Ishikawa (cell line): Measurements from ENCODE around the gene SPAAR.
A peak's percentile ranks its signal among the peaks of the same experiment; 100 is the strongest.

Source experiments
- CEBPB ChIP-seq: IDR thresholded peaks from 2 replicates; pipeline ENCODE4 v1.6.1; 2012
- CREB1 ChIP-seq: IDR thresholded peaks from 2 replicates; pipeline ENCODE4 v1.6.1; 2012; ENCODE audit warnings: low read depth
- EGR1 ChIP-seq: IDR thresholded peaks from 2 replicates; pipeline ENCODE4 v1.6.1; 2012
- EP300 ChIP-seq: IDR thresholded peaks from 2 replicates; pipeline ENCODE4 v1.6.1; 2012; ENCODE audit warnings: borderline replicate concordance
- FOXM1 ChIP-seq: IDR thresholded peaks from 2 replicates; pipeline ENCODE4 v1.6.1; 2012; ENCODE audit warnings: low read depth, borderline replicate concordance
- MAX ChIP-seq: IDR thresholded peaks from 2 replicates; pipeline ENCODE4 v1.6.1; 2012
- NFIC ChIP-seq: IDR thresholded peaks from 2 replicates; pipeline ENCODE4 v1.6.1; 2012
- RAD21 ChIP-seq: IDR thresholded peaks from 2 replicates; pipeline ENCODE4 v1.6.1; 2012; ENCODE audit warnings: low read depth
- REST ChIP-seq: IDR thresholded peaks from 2 replicates; pipeline ENCODE4 v1.6.1; 2012; ENCODE audit warnings: low read depth, mild to moderate bottlenecking
- TAF1 ChIP-seq: IDR thresholded peaks from 2 replicates; pipeline ENCODE4 v1.6.1; 2012; ENCODE audit warnings: low read depth, mild to moderate bottlenecking
- TCF12 ChIP-seq: IDR thresholded peaks from 2 replicates; pipeline ENCODE4 v1.6.1; 2012; ENCODE audit warnings: low read depth
- TEAD4 ChIP-seq: IDR thresholded peaks from 2 replicates; pipeline ENCODE4 v1.6.1; 2012
- USF1 ChIP-seq: IDR thresholded peaks from 2 replicates; pipeline ENCODE4 v1.6.1; 2012
- YY1 ChIP-seq: IDR thresholded peaks from 2 replicates; pipeline ENCODE4 v1.6.1; 2012; ENCODE audit warnings: low read depth
- ZBTB7A ChIP-seq: IDR thresholded peaks from 2 replicates; pipeline ENCODE4 v1.6.1; 2012; ENCODE audit warnings: low read depth

SPAAR gene

DNA sequence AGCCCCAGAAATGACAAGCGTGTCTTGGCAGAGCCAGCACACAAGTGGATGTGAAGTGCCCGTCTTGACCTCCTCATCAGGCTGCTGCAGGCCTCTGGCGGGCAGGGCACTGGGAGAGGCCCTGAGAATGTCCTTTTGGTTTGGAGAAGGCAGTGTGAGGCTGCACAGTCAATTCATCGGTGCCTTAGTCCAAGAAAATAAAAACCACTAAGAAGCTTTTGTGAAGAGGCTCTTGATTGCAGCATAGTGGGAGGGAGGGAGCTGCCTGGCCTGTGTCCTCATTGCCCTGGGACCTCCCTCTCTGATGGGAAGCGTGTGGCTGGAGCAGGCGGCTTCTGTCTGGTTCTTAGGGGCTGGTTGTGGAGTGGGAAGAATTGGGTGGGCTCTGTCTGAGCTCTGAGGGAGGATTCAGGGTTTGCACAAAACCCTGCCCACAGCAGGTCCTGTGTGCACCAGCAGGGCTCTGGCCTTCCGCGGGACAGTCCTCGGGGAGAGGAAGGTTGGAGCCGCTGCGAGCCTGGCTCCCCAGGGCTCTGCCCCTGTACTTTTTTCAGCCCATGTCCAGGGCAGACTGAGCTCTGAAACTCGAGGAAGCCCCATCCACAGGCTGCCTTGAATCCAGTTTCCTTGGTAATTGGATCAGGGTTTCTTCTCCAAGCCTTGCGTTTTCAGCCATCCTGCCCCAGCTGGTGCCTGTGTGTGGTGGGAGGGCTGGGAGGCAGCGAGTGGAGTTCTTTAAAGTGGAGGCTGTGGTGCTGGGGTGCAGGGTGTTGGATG lies 2.2 kb upstream of the SPAAR start:
- no peak for TF ChIP-seq EGR1
- no peak for TF ChIP-seq EP300
- no peak for TF ChIP-seq CEBPB
- TF ChIP-seq TAF1: no peak
- no peak for TF ChIP-seq TEAD4
- no peak for TF ChIP-seq ZBTB7A
- TF ChIP-seq CREB1: no peak
- TF ChIP-seq NFIC: no peak
- TF ChIP-seq REST: no peak
- TF ChIP-seq RAD21: no peak

DNA sequence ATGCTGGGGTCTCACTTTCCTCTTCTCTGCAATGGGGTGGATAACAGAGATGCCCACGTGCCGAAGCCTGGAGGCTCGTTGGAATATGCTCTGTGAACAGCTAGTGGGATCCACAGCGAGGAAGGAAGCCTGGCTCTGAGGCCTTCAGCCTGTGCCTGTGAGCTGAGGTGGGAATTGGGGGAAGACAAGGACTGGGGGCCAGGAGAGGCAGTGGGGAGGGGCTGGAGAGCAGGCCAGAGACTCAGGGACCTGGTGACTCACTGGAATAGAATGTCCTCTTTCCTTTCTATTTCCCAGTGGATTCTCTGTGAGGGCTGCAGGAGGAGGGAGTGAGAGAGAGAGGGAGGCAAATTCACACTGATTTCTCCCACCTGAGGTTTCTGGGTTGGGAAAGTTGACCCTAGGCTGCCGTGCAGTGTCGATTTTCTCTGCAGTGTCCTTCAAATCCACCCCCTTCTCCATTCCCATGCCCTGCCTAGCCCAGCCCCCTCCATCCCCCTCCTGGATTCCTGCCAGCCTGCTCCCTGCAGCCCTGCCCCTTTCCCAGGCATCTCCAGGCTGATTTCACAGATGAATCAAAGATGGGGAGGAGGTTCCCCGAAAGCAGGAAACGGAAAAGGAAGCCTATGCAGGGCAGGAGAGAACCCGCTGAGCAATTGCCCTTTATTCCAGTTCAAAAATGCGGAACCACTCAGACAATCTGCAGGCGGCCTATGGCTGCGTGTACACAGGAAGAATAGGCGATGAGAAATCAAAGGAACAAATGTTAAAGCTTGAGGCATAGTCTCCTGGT lies 1.4 kb upstream of the SPAAR start:
- TF ChIP-seq TEAD4 (peak; percentile 57), EP300 (peak; percentile 78; the same call in 1 of the 2 replicates), FOXM1 (peak; percentile 79), ZBTB7A (peak; percentile 86), TAF1 (0 out of 2 replicates have a peak, but pooled peaks have one; percentile 35), YY1 (no peak), CEBPB (no peak), USF1 (no peak), REST (no peak), TCF12 (peak; percentile 33; the same call in 1 of the 2 replicates), CREB1 (no peak), EGR1 (0 out of 2 replicates have a peak, but pooled peaks have one; percentile 7), NFIC (peak; percentile 92), MAX (0 out of 2 replicates have a peak, but pooled peaks have one; percentile 22), RAD21 (no peak)

GRCh38 chr9:35908504-35909125 lies 675 bp upstream of the SPAAR start:
- TF ChIP-seq FOXM1 (no peak), MAX (peak; percentile 10; the same call in 1 of the 2 replicates), TCF12 (0 out of 2 replicates have a peak, but pooled peaks have one; percentile 3), EP300 (no peak)

- TF ChIP-seq TAF1: no peak
- TF ChIP-seq RAD21: no peak
- no peak for TF ChIP-seq TCF12
- no peak for TF ChIP-seq CREB1
- no peak for TF ChIP-seq USF1
- TF ChIP-seq MAX: no peak
- TF ChIP-seq EP300: no peak
- TF ChIP-seq TEAD4: no peak
Observed at GRCh38 chr9:35909687-35910612, 660 bp downstream of the SPAAR start.
